OCI-LY7 (cell line): ENCODE data around the gene MESD. TPM values are rescaled to one million over a fixed set of nuclear protein-coding genes. Genes with fewer than 3 reads are reported as not detected.

ENCODE experiments used
- BruUV-seq: library from RNA; stranded (reverse); fragments of 400-500 nt; replicated peaks from 2 replicates; lab custom pipeline; 2021; lab: Mats Ljungman, UMichigan
- CTCF ChIA-PET: fragments of 300-600 bp; sonication (Branson Sonifier 250); formaldehyde crosslinking; loops from one replicate; lab custom pipeline; 2022; ENCODE audit warnings: antibody characterized with exemption; ENCODE audit not compliant: unreplicated experiment; lab: Charles Lee
- POLR2A ChIA-PET: fragments of 300-600 bp; sonication (Branson Sonifier 250); formaldehyde crosslinking; loops from one replicate; lab custom pipeline; 2022; ENCODE audit warnings: antibody characterized with exemption; lab: Charles Lee
- DNase-seq: peaks from one replicate; pipeline ENCODE4 v3.0.0-alpha.2; 2015; ENCODE audit warnings: low spot score
- H2AFZ ChIP-seq: fragments of 200-600 bp; sonication (generic), shearing (Covaris generic); 2 replicates; pipeline ENCODE4 v1.6.1; 2014; ENCODE audit warnings: mild to moderate bottlenecking, antibody characterized with exemption, low read length, moderate library complexity
- H3K27ac ChIP-seq: fragments of 200-600 bp; sonication (generic); 2 replicates; pipeline ENCODE4 v1.5.1; 2014; ENCODE audit warnings: mixed run types, low read depth, mild to moderate bottlenecking, moderate library complexity, low read length, inconsistent platforms; ENCODE audit not compliant: poor library complexity, severe bottlenecking
- H3K36me3 ChIP-seq: fragments of 200-600 bp; sonication (generic); 2 replicates; pipeline ENCODE4 v1.6.1; 2014; ENCODE audit warnings: mild to moderate bottlenecking, antibody characterized with exemption, low read length, moderate library complexity, mixed read lengths; ENCODE audit not compliant: insufficient read depth
- H3K4me1 ChIP-seq: fragments of 200-600 bp; sonication (generic); 2 replicates; pipeline ENCODE4 v1.5.1; 2014; ENCODE audit warnings: mild to moderate bottlenecking, low read length; ENCODE audit not compliant: insufficient read depth, poor library complexity, severe bottlenecking
- H3K4me2 ChIP-seq: fragments of 200-600 bp; sonication (generic); 2 replicates; pipeline ENCODE4 v1.6.1; 2014; ENCODE audit warnings: mild to moderate bottlenecking, low read length
- H3K4me3 ChIP-seq: fragments of 200-600 bp; sonication (generic); 2 replicates; pipeline ENCODE4 v1.5.1; 2014; ENCODE audit warnings: mild to moderate bottlenecking, low read depth, low read length; ENCODE audit not compliant: poor library complexity, severe bottlenecking
- H3K79me2 ChIP-seq: fragments of 200-600 bp; sonication (generic); 2 replicates; pipeline ENCODE4 v1.6.1; 2016; ENCODE audit warnings: low read depth, mild to moderate bottlenecking, low read length, moderate library complexity, mixed read lengths; ENCODE audit not compliant: insufficient read depth
- H3K9me2 ChIP-seq: fragments of 200-600 bp; sonication (generic); 2 replicates; pipeline ENCODE4 v1.6.1; 2016; ENCODE audit warnings: mild to moderate bottlenecking, low read length, mixed read lengths; ENCODE audit not compliant: insufficient read depth
- H3K9me3 ChIP-seq: fragments of 200-600 bp; sonication (generic); 2 replicates; pipeline ENCODE4 v1.6.1; 2014; ENCODE audit warnings: mild to moderate bottlenecking, mixed run types, low read length, mixed read lengths
- H4K20me1 ChIP-seq: fragments of 200-600 bp; sonication (generic); 2 replicates; pipeline ENCODE4 v1.6.1; 2014; ENCODE audit warnings: mild to moderate bottlenecking, antibody characterized with exemption, low read length, moderate library complexity, mixed read lengths; ENCODE audit not compliant: insufficient read depth
- CTCF ChIP-seq: fragments of 200-600 bp; sonication (generic); conservative IDR thresholded peaks from 2 replicates; pipeline ENCODE4 v1.5.1; 2014; ENCODE audit warnings: mild to moderate bottlenecking, antibody characterized with exemption, low read length, moderate library complexity, mixed read lengths
- EZH2phosphoT487 ChIP-seq: fragments of 200-600 bp; sonication (generic); IDR thresholded peaks from 2 replicates; pipeline ENCODE4 v1.6.1; 2018; ENCODE audit warnings: low read depth, borderline replicate concordance, mild to moderate bottlenecking, mixed run types, antibody characterized with exemption, low read length, moderate library complexity, mixed read lengths
- intact Hi-C: fragments of 100-400 bp; cut with micrococcal nuclease; formaldehyde crosslinking; loops from one replicate; pipeline ENCODE4 v1.10.0; 2022; ENCODE audit not compliant: unreplicated experiment
- total RNA-seq, 2 experiments: library from RNA; depleted of rRNA in 1 of 2; stranded (reverse); fragments of >200 nt in 1 of 2; shearing (Covaris generic) in 1 of 2; gene quantifications; 2 replicates each; pipeline ENCODE4 v1.2.3, GENCODE V29; 2014 to 2022

The MESD gene
- total RNA-seq, 2 experiments from 2014 or later = 17.3 to 27.7 TPM

GRCh38 chr15:80971143-80971542, 18.5 kb downstream of the MESD start:
- Histone ChIP-seq H3K9me3 (no peaks in the 10 kb centered on the region), H3K9me2 (no peaks in the 10 kb centered on the region), H3K4me3 (no peak overlapping the region), H3K4me2 (no peak overlapping the region), H3K79me2 (no peaks in the 10 kb centered on the region), H3K36me3 (peaks cover 12% of the 10 kb centered on the region; the same call in 1 of the 2 replicates), H3K27ac (no peak overlapping the region), H3K4me1 (no peaks in the 10 kb centered on the region), H2AFZ (no peak overlapping the region), H4K20me1 (no peaks in the 10 kb centered on the region; the same call in 1 of the 2 replicates)
- ChIA-PET POLR2A (no interaction called here), CTCF (no interaction called here)
- TF ChIP-seq EZH2phosphoT487 (no peak), CTCF (no peak)
- DNase-seq = no peak
- BruUV-seq = no TSS peak
- intact Hi-C loops = loop anchor here (5.0 kb wide), 1 partner anchor 404 kb away; no protein-coding TSS in a partner anchor

DNA sequence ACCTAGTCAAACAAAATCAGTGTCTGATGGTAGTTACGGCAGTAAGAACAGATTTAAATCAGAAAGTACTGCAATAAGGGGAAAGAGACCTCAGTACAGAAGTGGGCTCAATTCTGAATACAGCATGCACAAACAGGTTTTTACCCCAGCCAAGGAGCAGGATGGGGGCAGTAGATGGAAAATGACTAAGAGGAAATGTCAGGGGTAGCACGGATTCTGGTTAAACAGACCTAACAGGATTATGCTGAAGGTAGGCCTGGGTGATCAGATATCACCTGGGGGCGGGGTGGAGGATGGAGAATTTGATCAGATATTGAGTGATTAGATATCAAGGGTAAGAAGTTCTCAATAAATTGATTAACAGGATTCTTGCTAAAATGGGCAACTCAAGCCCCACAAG, 19.0 kb downstream of the MESD start:
- no TSS peak for BruUV-seq
- Histone ChIP-seq H3K9me2 (no peaks in the 10 kb centered on the region), H4K20me1 (no peaks in the 10 kb centered on the region; the same call in 1 of the 2 replicates), H3K4me3 (no peak overlapping the region), H3K4me2 (no peak overlapping the region), H2AFZ (no peak overlapping the region), H3K79me2 (no peaks in the 10 kb centered on the region), H3K36me3 (peaks cover 12% of the 10 kb centered on the region; the same call in 1 of the 2 replicates), H3K27ac (no peak overlapping the region), H3K9me3 (no peaks in the 10 kb centered on the region), H3K4me1 (no peaks in the 10 kb centered on the region)
- intact Hi-C loops = loop anchor here (1.0 to 5.0 kb wide), 2 partner anchors 403 to 514 kb away; no protein-coding TSS in a partner anchor
- POLR2A ChIA-PET = no interaction called here
- no peak for DNase-seq
- TF ChIP-seq EZH2phosphoT487 (no peak), CTCF (no peak)
- CTCF ChIA-PET = interaction anchor here (0.9 kb wide), 1 partner anchor 296 kb away, joined by 4 read pairs; no protein-coding TSS in a partner anchor

- H3K27ac ChIP-seq = no peak overlapping the region
- CTCF ChIA-PET = interaction anchor here (0.6 to 0.9 kb wide), 2 partner anchors 10 to 296 kb away, joined by 3 to 4 read pairs; no protein-coding TSS in a partner anchor
- TF ChIP-seq CTCF (peak; percentile 95), EZH2phosphoT487 (no peak)
- H3K4me2 ChIP-seq = no peak overlapping the region
- no peak overlapping the region for H3K4me3 ChIP-seq
- H3K9me3 ChIP-seq = no peaks in the 10 kb centered on the region
- POLR2A ChIA-PET = no interaction called here
- no peaks in the 10 kb centered on the region for H3K4me1 ChIP-seq
- peak; percentile 64 for DNase-seq
- H3K36me3 ChIP-seq = peaks cover 12% of the 10 kb centered on the region
- H2AFZ ChIP-seq = no peak overlapping the region
- intact Hi-C loops = loop anchor here (1.0 to 5.0 kb wide), 2 partner anchors 403 to 514 kb away; no protein-coding TSS in a partner anchor
- BruUV-seq = no TSS peak
- no peaks in the 10 kb centered on the region for H3K9me2 ChIP-seq
- no peaks in the 10 kb centered on the region for H3K79me2 ChIP-seq
- H4K20me1 ChIP-seq = no peaks in the 10 kb centered on the region; the same call in 1 of the 2 replicates
These were observed 19.5 kb downstream of the MESD start for GRCh38 chr15:80970018-80970657.
